Coronary artery (tissue), 2 donors: ENCODE data around the gene LRRC59.

Experiments
- DNase-seq: peaks from one replicate; pipeline ENCODE4 v3.0.0-alpha.2; 2017; ENCODE audit warnings: low spot score
- H3K27ac ChIP-seq, 2 donors: fragments of 200-600 bp; sonication (generic); one replicate each; pipeline ENCODE4 v1.5.1; 2016 to 2019
- H3K4me3 ChIP-seq: fragments of 200-600 bp; sonication (generic); 2 replicates; pipeline ENCODE4 v1.5.1; 2016; ENCODE audit warnings: mild to moderate bottlenecking, moderate library complexity
- CTCF ChIP-seq: fragments of 200-600 bp; sonication (generic); IDR thresholded peaks from one replicate; pipeline ENCODE4 v1.5.1; 2019; ENCODE audit warnings: antibody characterized with exemption

Gene LRRC59

GRCh38 chr17:50356418-50356817 is 40.9 kb downstream of the LRRC59 start:
- no peak overlapping the region for H3K4me3 ChIP-seq
- DNase-seq, result no peak
- no peak for TF ChIP-seq CTCF
- no peak overlapping the region for H3K27ac ChIP-seq

- Histone ChIP-seq H3K4me3 (no peak overlapping the region), H3K27ac (no peak overlapping the region)
- no peak for TF ChIP-seq CTCF
- DNase-seq, result no peak
These were observed 41.5 kb downstream of the LRRC59 start for GRCh38 chr17:50355701-50356341.

GRCh38 chr17:50355336-50355700 is 42.0 kb downstream of the LRRC59 start:
- TF ChIP-seq CTCF, result no peak
- H3K4me3 ChIP-seq, result no peak overlapping the region
- no peak overlapping the region for H3K27ac ChIP-seq
- DNase-seq, result no peak

- no peak for TF ChIP-seq CTCF
- H3K27ac ChIP-seq, result no peak overlapping the region
- DNase-seq, result no peak
- H3K4me3 ChIP-seq, result no peak overlapping the region
These were observed 42.5 kb downstream of the LRRC59 start for GRCh38 chr17:50354776-50355175.

- no peak for TF ChIP-seq CTCF
- H3K27ac ChIP-seq, result no peak overlapping the region
- no peak overlapping the region for H3K4me3 ChIP-seq
- no peak for DNase-seq
These were observed 43.1 kb downstream of the LRRC59 start for GRCh38 chr17:50354198-50354597.

- DNase-seq, result no peak
- H3K27ac ChIP-seq, result no peak overlapping the region
- H3K4me3 ChIP-seq, result no peak overlapping the region
- TF ChIP-seq CTCF, result no peak
These were observed 43.6 kb downstream of the LRRC59 start for GRCh38 chr17:50353600-50354195.
